Spinal cord (tissue), 10 donors: ENCODE data around the gene MIER3. TPM values are rescaled to one million over a fixed set of nuclear protein-coding genes. Genes with fewer than 3 reads are reported as not detected.

Experiments
- DNase-seq, 6 donors: peaks; one replicate each; pipeline versions ENCODE4 v3.0.0 to v3.0.0-alpha.2; 2013 to 2015; ENCODE audit warnings: low spot score in 6 of 6, low read depth in 4 of 6
- H3K27ac ChIP-seq: one replicate; pipeline ENCODE4 v1.5.1; 2013; ENCODE audit warnings: low read depth, low read length, control low read depth
- H3K27me3 ChIP-seq: one replicate; pipeline ENCODE4 v1.6.1; 2013; ENCODE audit warnings: low read length; ENCODE audit not compliant: control insufficient read depth, insufficient read depth
- H3K36me3 ChIP-seq: one replicate; pipeline ENCODE4 v1.6.1; 2013; ENCODE audit warnings: low read length; ENCODE audit not compliant: control insufficient read depth, insufficient read depth
- H3K4me1 ChIP-seq: one replicate; pipeline ENCODE4 v1.6.1; 2013; ENCODE audit warnings: low read length; ENCODE audit not compliant: control insufficient read depth, insufficient read depth
- H3K4me3 ChIP-seq: one replicate; pipeline ENCODE4 v1.5.1; 2013; ENCODE audit warnings: low read depth, low read length, control low read depth
- H3K9me3 ChIP-seq: one replicate; pipeline ENCODE4 v1.6.1; 2013; ENCODE audit warnings: low read length; ENCODE audit not compliant: control insufficient read depth, insufficient read depth
- WGBS: methylation state at CpG from one replicate; pipeline ENCODE4 v1.1.5; 2013; ENCODE audit warnings: missing lambda C conversion rate; ENCODE audit not compliant: insufficient coverage; 5-methylcytosine and 5-hydroxymethylcytosine counted together
- long read RNA-seq, 4 donors: transcript quantifications; one replicate each; lab custom pipeline, GENCODE V29; 2026
- polyA plus RNA-seq, 2 donors: library from polyadenylated mRNA; unstranded; fragments of 120-200 nt; gene quantifications; one replicate each; pipeline ENCODE4 v1.2.1, GENCODE V29; 2013; ENCODE audit not compliant: insufficient read length in 2 of 2
- total RNA-seq, 2 donors: library from RNA; depleted of rRNA in 1 of 2; stranded (reverse); fragments of 120-200 nt in 1 of 2; fragments of >200 nt in 1 of 2; gene quantifications; one replicate each; pipeline versions ENCODE4 v1.2.3 to v1.2.4, GENCODE V29; 2013 to 2014
- donor health status: healthy.

Gene MIER3
- total RNA-seq: 10 to 100 TPM; 35.9 to 42.6 TPM
- 10 to 100 TPM; 17.5 to 24.0 TPM for polyA plus RNA-seq
- long read RNA-seq, donor 1: 0 reads
- long read RNA-seq, donor 2: 0 reads
- long read RNA-seq, donor 3: 0 reads
- long read RNA-seq, donor 4: 0 reads

GRCh38 chr5:56951946-56952691 is at the start of gene MIER3:
TSS of gene MIER3 (minus strand) at chr5:56952123. CDS start at chr5:56952102, 21 bp downstream.
- H3K27me3 ChIP-seq: no peaks in the 10 kb centered on the region
- peak within 1 kb of the TSS; percentile 90 for H3K27ac ChIP-seq
- peak within 1 kb of the TSS; percentile 77 for H3K4me3 ChIP-seq
- under 1% methylated on average over 89 of the region's 89 CpGs for WGBS
- peak; percentile 36 to 93 (median 65) for DNase-seq
- peaks cover 3% of the 10 kb centered on the region for H3K36me3 ChIP-seq
- H3K4me1 ChIP-seq: peaks cover 6% of the 10 kb centered on the region
- no peaks in the 10 kb centered on the region for H3K9me3 ChIP-seq

GRCh38 chr5:56995596-56995995 is 43.7 kb upstream of the MIER3 start:
- no CpG with 5 or more reads among the region's 1 CpG for WGBS
- no peaks in the 10 kb centered on the region for H3K36me3 ChIP-seq
- no peaks in the 10 kb centered on the region for H3K9me3 ChIP-seq
- H3K27ac ChIP-seq: no peak overlapping the region
- H3K4me3 ChIP-seq: no peak overlapping the region
- no peaks in the 10 kb centered on the region for H3K27me3 ChIP-seq
- H3K4me1 ChIP-seq: no peaks in the 10 kb centered on the region
- no peak for DNase-seq

GRCh38 chr5:56993241-56993640 is 41.3 kb upstream of the MIER3 start:
- no peaks in the 10 kb centered on the region for H3K9me3 ChIP-seq
- no peaks in the 10 kb centered on the region for H3K36me3 ChIP-seq
- no peaks in the 10 kb centered on the region for H3K27me3 ChIP-seq
- H3K4me3 ChIP-seq: no peak overlapping the region
- H3K4me1 ChIP-seq: no peaks in the 10 kb centered on the region
- DNase-seq: no peak
- WGBS: 67% methylated on average over 1 of the region's 2 CpGs
- H3K27ac ChIP-seq: no peak overlapping the region

- no peaks in the 10 kb centered on the region for H3K36me3 ChIP-seq
- no CpG with 5 or more reads among the region's 2 CpGs for WGBS
- no peak overlapping the region for H3K27ac ChIP-seq
- no peak for DNase-seq
- H3K4me1 ChIP-seq: no peaks in the 10 kb centered on the region
- H3K27me3 ChIP-seq: no peaks in the 10 kb centered on the region
- no peaks in the 10 kb centered on the region for H3K9me3 ChIP-seq
- no peak overlapping the region for H3K4me3 ChIP-seq
These were observed 37.8 kb upstream of the MIER3 start for GRCh38 chr5:56989676-56990075.

GRCh38 chr5:56988490-56988889 is 36.6 kb upstream of the MIER3 start:
- no peaks in the 10 kb centered on the region for H3K9me3 ChIP-seq
- no peaks in the 10 kb centered on the region for H3K27me3 ChIP-seq
- no peak for DNase-seq
- no peak overlapping the region for H3K4me3 ChIP-seq
- H3K4me1 ChIP-seq: no peaks in the 10 kb centered on the region
- no CpG with 5 or more reads among the region's 4 CpGs for WGBS
- no peak overlapping the region for H3K27ac ChIP-seq
- H3K36me3 ChIP-seq: no peaks in the 10 kb centered on the region

GRCh38 chr5:56987171-56987570 is 35.2 kb upstream of the MIER3 start:
- Histone ChIP-seq H3K27me3 (no peaks in the 10 kb centered on the region), H3K9me3 (no peaks in the 10 kb centered on the region), H3K4me1 (no peaks in the 10 kb centered on the region), H3K4me3 (no peak overlapping the region), H3K27ac (no peak overlapping the region), H3K36me3 (no peaks in the 10 kb centered on the region)
- no peak for DNase-seq
- WGBS: 94% methylated on average over 3 of the region's 4 CpGs

GRCh38 chr5:56986626-56986947 is 34.7 kb upstream of the MIER3 start:
- Histone ChIP-seq H3K9me3 (no peaks in the 10 kb centered on the region), H3K4me1 (no peaks in the 10 kb centered on the region), H3K4me3 (no peak overlapping the region), H3K36me3 (no peaks in the 10 kb centered on the region), H3K27ac (no peak overlapping the region), H3K27me3 (no peaks in the 10 kb centered on the region)
- DNase-seq: no peak
- WGBS: 92% methylated on average over 1 of the region's 1 CpG

GRCh38 chr5:56985936-56986625 is 34.2 kb upstream of the MIER3 start:
- no peak for DNase-seq
- no CpG with 5 or more reads among the region's 3 CpGs for WGBS
- no peaks in the 10 kb centered on the region for H3K36me3 ChIP-seq

GRCh38 chr5:56984445-56984844 is 32.5 kb upstream of the MIER3 start:
- H3K27me3 ChIP-seq: no peaks in the 10 kb centered on the region
- H3K4me1 ChIP-seq: no peaks in the 10 kb centered on the region
- no peak overlapping the region for H3K4me3 ChIP-seq
- no peaks in the 10 kb centered on the region for H3K36me3 ChIP-seq
- H3K9me3 ChIP-seq: no peaks in the 10 kb centered on the region
- no peak for DNase-seq
- no CpG with 5 or more reads among the region's 1 CpG for WGBS
- H3K27ac ChIP-seq: no peak overlapping the region

More at GRCh38 chr5:56985936-56986625, 34.2 kb upstream of the MIER3 start:
- Histone ChIP-seq H3K4me1 (no peaks in the 10 kb centered on the region), H3K27ac (no peak overlapping the region), H3K9me3 (no peaks in the 10 kb centered on the region), H3K4me3 (no peak overlapping the region), H3K27me3 (no peaks in the 10 kb centered on the region)
